GM18505 (cell line): ENCODE data around the gene OSTF1.

ENCODE experiments used
- ATAC-seq: cut with Tn5 transposase; IDR thresholded peaks from one replicate; pipeline ENCODE4 v1.9.1; 2021; ENCODE audit not compliant: unreplicated experiment
- POLR2A ChIP-seq: IDR thresholded peaks from 4 replicates; pipeline ENCODE4 v1.6.1; 2011; ENCODE audit warnings: borderline replicate concordance; ENCODE audit not compliant: insufficient read depth, insufficient read length; ENCODE audit errors: extremely low read depth

Gene OSTF1

GRCh38 chr9:75181750-75182149 is 93.4 kb downstream of the OSTF1 start:
- TF ChIP-seq POLR2A: no peak
- no peak for ATAC-seq

GRCh38 chr9:75183306-75183705 is 95.0 kb downstream of the OSTF1 start:
- no peak for ATAC-seq

GRCh38 chr9:75184471-75184870 is 96.2 kb downstream of the OSTF1 start:
- ATAC-seq: no peak
- TF ChIP-seq POLR2A: no peak

More at GRCh38 chr9:75183306-75183705, 95.0 kb downstream of the OSTF1 start:
- no peak for TF ChIP-seq POLR2A

GRCh38 chr9:75185585-75186170 is 97.4 kb downstream of the OSTF1 start:
- TF ChIP-seq POLR2A: no peak
- no peak for ATAC-seq

GRCh38 chr9:75186767-75187380 is 98.6 kb downstream of the OSTF1 start:
- no peak for TF ChIP-seq POLR2A
- no peak for ATAC-seq

- ATAC-seq: no peak
- no peak for TF ChIP-seq POLR2A
These were observed 100.4 kb downstream of the OSTF1 start for GRCh38 chr9:75188756-75189155.

GRCh38 chr9:75190762-75191161 is 102.4 kb downstream of the OSTF1 start:
- no peak for ATAC-seq
- TF ChIP-seq POLR2A: no peak
